HEK293T (cell line): ENCODE measurements around the gene ITGA8.

Source experiments
- ARNT ChIP-seq: fragments of 450-650 bp; IDR thresholded peaks from 2 replicates; pipeline ENCODE4 v1.6.1; 2017; ENCODE audit warnings: mild to moderate bottlenecking
- BHLHE40 ChIP-seq: fragments of 450-650 bp; IDR thresholded peaks from 2 replicates; pipeline ENCODE4 v1.6.1; 2016; ENCODE audit warnings: mild to moderate bottlenecking, moderate library complexity, borderline replicate concordance
- ELF4 ChIP-seq: fragments of 450-650 bp; IDR thresholded peaks from 2 replicates; pipeline ENCODE4 v1.6.1; 2017; ENCODE audit warnings: antibody characterized with exemption
- FOXM1 ChIP-seq: fragments of 450-650 bp; IDR thresholded peaks from 2 replicates; pipeline ENCODE4 v1.6.1; 2017; ENCODE audit warnings: mild to moderate bottlenecking, borderline replicate concordance
- SUZ12 ChIP-seq: fragments of 450-650 bp; IDR thresholded peaks from 2 replicates; pipeline ENCODE4 v1.6.1; 2016; ENCODE audit warnings: mild to moderate bottlenecking
- ZNF384 ChIP-seq: fragments of 450-650 bp; IDR thresholded peaks from 2 replicates; pipeline ENCODE4 v1.6.1; 2016

GRCh38 chr10:15478950-15479349 lies 240.8 kb downstream of the ITGA8 start:
- no peak for TF ChIP-seq BHLHE40
- no peak for TF ChIP-seq ZNF384
- TF ChIP-seq FOXM1: no peak
- no peak for TF ChIP-seq SUZ12
- no peak for TF ChIP-seq ELF4
- TF ChIP-seq ARNT: no peak
